ENCODE data around the gene LDB2.

LDB2 gene

DNA sequence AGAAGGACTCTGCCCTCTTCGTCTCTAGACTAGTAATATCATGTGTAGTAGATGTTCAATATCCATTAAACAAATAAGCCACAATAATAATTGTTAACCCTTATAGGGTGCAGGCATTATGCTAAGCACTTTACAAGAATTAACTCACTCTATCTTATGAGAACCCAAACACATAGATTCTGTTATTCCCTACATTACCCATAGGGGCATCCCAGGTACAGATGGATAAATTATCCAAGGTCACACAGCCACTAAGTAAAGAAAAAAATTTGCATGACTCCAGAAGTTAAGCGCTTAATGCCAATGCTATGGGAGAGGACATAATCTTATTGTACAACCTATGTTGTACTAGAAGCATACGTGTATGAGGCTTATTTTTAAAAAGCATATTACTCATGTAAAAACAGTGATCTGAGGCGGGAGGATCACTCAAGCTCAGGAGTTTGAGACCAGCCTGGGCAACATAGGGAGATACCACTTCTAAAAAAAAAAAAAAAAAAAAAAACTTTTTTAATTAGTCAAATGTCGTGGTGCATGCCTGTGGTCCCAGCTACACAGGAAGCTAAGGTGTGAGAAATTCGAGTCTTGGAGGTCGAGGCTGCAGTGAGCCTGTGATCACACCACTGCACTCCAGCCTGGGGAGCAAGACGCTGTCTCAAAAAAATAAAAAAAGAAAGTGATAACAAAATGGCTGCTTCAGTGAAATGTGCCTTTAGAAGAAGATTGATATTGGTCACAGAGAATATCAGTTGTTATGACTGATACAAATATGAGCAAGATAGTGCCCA is 13.6 kb downstream of the LDB2 start:
- no peak for DNase-seq

DNA sequence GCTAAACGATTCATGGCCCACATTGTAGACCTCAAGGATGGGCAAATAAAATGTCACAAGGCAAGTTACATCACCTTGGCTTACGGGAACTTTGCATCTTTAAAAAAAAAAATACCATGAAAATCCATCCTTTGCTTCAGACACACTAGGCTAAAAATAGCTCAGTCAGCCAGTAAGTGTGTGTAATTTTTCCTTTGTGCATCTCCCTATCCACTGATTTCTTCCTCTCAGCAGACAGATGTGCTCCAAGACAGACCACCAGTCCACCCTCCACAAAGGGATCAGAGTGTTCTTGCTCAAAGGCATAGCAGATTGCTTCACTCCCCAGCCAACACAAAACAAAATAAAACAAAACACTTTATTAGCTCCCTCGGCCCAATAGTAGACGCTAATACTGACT is 14.6 kb downstream of the LDB2 start:
- no peak for DNase-seq

DNA sequence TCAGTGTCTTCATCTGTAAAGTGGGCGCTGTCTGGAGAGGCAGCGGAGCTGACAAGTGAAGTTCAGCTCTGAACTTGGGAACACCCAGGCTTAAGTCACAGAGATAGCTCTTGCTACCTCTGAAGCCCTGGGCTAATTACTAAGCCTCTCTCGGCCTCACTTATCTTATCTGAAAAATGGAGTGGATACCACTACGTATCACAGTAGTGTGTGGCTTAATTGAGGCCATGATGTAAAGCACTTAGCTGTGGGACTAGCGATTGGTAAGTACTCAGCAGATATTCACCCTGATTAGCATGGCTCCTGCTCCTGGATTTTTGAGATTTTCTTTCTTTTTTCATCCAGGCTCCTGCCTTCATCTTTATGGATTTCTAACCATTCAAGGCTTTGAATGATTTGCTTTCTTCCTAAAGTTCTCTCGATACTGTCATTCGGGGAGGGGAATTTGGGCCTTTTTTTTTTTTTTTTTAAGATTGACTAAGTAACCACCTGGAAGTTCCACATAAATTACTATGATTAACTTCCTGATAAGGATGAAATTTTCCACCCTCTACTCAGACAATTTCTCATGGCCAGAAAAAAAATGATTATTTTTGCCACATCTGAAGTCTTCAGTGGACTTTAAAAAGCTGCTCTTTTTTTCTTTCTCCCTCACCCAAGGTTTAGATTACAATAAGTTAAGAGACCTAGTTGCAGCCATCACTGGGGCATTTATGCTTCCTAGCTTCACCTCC is 17.1 kb downstream of the LDB2 start:
- no peak for DNase-seq

DNA sequence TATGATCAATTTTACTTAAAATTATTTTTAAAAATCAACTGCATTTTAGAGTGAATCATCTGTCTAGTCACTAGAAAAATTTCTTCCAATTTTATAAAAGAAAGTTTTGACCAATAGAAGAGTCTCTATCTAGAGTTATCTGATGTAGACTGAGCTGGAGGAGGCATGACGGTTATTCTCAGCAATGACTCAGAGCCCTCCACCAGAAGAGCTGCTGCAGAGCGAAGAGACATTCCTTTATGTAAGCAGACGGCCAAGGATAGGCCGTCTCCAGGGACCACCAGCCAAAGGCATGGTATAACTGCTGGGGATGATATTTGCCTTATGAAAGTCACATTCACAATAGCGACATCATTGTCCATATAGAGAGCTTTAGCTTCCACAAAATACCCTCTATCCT is 23.0 kb downstream of the LDB2 start:
- peak; percentile 79 for DNase-seq

DNA sequence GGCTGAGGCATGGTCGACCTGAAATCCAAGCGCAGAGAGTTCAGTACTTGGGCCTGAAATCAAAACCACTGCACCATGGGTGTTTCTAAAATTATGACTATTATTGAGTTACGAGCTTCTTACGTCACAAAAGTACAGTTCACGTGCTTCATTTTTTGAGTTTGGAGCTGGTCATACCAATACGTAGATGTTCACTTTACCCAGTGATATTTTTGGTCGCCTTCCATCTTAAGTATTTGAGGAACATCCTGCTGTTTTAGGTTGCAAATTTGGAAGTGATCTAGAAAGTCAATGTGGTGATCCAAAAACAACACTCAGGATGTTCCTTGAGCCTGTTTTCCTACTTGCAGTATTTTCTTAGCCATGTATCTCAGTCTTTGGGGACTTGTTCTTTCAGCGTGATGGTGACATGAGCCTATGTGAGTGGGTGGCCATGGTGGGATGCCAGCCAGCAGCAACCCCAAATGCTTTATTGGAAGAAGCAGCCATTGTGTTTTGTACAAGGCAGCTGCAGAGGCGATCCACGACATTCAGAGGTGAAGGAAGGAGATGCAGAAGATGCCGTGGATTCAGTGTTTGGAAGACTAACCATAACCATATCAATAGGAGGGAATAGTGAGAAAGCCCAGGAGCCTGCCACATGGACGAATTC is 28.7 kb downstream of the LDB2 start:
- no peak for DNase-seq

DNA sequence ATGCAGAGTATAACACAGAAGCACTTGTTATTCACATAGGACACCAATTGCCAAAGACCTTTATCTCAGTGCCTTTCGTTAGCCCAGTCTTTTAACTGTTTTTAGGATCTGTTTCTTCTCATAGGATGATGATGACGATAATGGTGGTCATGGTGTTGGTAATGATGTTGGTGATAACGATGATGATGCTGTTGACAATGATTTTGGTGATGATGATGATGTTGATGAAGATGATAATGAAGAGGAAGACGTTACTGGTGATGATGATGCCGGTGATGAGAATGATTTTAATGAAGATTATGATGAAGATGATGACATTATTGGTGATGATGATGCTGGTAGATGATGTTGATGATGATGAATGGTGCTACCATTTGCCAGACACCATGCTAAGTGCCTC is 29.8 kb downstream of the LDB2 start:
- no peak for DNase-seq

DNA sequence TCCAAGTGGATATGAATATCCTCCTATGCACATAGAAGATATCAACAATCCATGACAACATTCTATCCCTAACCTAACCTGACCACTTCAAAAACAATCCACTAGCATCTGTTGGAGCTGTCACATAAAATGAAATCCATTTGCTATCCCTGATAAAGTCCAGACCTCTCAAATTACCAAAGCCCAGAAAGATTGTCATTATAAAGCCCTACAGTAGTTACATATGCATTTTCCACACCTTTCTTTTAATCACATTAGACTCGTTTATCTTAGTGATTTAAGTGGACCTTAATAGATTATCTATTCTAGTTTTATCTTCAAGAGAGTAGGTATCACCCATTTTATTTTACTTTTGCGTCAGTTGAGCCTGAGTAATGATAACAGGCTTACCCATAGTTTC is 30.6 kb downstream of the LDB2 start:
- DNase-seq: no peak

DNA sequence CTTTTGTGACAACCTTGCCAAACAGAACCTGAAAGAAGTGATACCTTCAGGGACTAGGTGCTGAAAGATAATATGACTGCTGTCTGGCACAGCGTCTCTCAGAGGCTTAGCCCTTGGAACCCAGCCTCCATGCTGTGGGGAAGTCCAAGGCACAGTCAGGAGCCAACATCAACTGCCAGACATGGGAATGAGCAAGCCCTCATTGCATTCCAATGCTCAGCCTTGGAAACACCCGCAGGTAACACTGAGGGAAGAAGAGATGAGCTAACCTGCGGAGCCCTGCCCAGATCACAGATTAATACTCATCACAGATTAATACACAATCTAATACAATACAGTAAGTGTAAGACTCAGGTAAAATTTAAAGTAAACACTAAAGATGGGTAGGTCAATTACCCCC is 31.5 kb downstream of the LDB2 start:
- DNase-seq: no peak

DNA sequence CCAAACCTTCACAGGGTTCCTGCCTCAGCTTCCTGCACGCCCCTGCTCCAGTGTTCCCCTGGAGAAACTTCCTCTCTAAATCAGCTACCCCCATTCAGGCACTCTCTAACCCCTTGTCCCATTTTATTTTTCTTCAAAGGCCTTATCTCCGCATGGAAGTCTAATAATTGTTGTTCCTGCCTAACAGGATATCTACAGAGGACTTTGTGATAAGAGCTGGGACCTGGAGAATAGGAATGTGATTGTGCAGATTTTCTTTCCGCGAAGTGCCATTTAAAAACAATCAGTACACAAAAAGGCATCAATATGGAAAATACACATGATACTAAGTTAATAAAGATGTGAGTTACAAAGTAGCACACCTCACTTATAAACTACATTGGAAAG is 32.6 kb downstream of the LDB2 start:
- DNase-seq: no peak

DNA sequence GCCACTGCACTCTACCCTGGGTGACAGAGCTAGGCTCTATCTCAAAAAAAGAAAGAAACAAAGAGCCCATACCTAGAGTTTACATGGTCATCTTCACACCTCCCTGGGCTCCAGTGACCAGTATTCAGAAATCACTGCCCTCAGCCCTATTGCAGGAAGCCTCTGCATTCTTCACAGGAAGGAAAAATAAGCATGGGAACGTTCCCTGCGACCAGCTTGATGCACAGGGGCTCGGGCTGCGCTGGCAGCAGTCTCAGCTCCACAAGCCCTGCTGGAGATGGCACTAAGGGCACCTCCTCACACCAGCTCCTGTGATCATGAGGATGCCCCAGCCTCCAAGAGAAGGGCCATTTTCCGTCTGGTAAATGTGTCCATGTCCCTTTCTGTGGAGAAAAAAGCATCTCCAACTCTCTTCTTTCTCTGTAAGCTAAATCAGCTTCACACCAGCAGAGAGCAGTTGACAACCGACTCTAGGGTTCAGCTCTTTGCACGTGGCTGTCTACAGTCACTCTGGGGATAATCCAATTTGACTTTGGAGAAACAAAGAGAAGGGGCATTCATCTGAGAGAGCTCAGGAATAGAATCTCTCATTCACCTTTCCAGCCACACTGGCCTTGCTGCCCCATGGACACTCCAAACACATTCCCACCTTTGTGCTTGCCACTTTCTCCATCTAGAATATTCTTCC is 33.1 kb downstream of the LDB2 start:
- DNase-seq: no peak

DNA sequence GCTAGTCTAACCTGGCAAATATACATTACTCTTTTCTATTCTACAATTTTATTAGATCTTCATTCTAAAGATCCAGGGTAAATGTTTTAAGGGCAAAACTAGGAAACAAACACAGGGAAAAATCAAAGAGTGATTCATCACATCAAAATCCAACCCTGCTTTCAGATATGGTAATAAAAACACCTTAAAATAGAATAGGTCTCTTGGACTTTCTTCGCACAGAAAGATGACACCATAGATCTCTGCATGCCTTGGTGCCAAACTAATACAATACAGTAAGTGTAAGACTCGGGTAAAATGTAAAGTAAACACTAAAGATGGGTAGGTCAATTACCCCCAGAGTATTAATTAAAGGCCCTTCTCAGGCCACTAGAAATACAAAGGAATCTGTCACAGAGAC is 34.2 kb downstream of the LDB2 start:
- DNase-seq: no peak

DNA sequence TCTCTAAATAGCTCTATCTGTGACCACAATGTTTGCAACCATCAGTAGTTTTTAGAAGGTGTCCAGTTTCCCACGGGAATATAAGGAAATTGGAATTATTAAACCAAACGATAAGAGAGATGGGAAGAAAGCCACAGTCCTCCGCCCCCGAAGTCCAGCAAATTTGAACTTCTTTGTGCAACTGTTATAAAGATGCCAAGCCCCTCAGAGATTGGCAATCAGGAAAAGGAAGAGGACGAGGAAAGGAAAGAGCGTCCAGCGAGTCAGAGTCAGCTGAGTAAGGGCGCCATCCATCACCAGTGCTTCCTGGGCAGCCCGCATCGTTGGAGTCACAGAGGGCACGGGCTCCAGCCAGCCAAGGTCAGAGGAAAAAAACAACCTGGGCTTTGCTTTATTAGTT is 35.7 kb downstream of the LDB2 start:
- no peak for DNase-seq

DNA sequence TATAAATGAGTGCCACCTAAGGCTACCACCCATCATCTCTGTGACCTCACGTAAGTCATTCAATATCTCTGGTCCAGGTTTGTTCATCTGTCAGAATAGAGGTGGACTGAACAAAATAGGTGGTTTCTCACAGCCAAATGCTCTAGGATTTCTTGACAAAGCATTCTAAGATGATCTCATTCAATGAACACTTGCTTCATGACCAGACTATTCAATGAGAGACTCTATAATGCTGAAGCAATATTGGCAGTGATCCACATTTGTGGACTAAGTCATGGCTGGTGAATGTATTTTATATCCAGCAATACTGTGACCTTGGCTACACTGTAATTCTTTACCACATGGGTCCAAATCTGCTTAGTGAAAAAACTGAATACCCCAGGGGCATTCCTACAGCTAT is 37.9 kb downstream of the LDB2 start:
- no peak for DNase-seq

DNA sequence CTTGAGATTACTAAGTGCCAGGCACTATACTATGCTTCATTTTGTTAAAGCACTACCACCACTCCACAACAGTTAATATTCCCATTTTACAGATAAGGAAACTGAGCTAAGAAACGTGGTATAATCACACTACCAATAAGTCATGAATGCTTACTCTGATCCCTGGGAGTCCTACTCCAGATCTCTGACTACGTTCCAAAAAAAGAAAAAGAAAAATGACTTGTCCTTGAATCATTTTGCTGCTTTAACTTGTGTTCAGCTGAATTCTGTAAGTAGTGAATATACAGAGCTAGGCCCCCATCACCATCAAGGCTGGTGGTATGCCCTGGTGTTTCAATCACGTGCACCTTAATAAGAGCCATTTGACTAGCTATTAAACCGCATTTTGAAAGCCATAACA is 39.4 kb downstream of the LDB2 start:
- DNase-seq: no peak

DNA sequence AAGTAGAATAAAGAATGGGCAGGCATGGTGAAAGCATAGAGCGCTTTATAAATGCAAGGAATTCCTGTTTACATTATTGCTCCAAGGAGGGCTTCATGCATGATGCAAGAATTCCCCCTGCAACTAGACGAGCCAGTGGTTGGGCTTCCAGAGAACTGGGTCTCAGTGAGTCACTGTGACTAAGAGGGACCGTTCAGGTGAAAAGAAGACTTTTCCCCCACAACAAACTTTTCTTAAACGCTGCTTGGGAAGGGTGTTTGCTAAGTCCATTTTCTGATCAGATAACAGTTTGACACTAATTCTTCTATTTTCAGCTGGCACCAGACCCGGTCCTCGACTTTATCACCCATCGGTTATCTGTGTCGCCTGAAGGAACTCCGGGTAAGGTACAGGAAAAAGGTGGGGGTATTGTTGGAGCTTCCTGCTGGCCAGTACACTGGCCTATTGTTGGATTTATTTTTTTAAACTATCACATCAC is 40.1 kb downstream of the LDB2 start:
- peak; percentile 82 for DNase-seq

DNA sequence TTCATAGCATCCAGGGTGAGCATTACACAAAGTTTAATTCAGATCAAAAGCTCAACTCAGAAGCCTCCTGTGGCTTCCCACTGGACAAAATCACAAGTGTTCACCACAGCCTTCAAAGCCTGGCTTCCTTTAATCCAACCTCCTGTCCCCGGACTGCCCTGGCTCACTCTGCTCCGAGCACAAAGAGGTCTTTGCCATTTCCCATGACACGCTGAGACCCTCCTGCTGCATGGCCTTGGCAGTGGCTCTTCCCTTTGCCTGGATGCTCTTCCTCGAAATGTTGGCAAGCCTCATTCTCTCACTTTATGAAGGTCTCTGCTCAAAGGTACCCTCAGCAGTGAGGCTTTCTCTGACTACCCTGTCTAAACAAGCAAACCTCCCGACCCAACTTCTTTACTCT is 41.0 kb downstream of the LDB2 start:
- no peak for DNase-seq

DNA sequence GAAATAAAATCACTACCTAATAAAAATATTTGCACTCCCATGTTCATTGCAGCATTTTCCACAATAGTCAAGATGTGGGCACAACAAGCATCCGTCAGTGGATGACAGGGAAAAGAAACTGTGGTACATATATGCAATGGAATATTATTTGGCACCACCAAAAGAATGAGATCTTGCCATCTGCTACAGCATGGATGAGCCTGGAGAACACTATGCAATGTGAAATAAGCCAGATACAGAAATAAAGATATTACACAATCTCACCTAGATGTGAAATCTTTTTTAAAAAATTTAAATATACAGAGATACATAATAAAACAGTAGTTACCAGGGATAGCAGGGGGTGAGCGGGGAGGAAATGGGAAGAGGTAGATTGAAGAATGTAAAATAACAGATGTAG is 44.8 kb downstream of the LDB2 start:
- DNase-seq: no peak

DNA sequence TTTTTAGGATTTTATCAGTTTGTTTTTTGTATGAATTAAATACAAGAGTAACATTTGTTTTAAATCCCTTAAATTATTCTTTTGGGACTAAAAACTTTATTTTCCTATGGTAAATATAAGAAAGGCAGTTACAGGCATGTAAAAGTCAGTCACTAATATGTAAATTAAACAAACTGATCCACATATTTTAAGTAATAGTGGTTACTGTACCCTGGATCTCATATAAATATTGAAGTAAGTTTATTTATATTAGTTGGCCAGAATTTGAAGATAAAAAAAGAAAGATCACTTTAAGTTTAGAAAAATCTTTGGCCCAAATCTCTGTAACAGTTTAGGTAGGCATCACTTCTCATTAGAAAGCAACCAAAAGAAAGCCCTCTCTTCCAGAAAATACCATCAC is 45.8 kb downstream of the LDB2 start:
- no peak for DNase-seq

DNA sequence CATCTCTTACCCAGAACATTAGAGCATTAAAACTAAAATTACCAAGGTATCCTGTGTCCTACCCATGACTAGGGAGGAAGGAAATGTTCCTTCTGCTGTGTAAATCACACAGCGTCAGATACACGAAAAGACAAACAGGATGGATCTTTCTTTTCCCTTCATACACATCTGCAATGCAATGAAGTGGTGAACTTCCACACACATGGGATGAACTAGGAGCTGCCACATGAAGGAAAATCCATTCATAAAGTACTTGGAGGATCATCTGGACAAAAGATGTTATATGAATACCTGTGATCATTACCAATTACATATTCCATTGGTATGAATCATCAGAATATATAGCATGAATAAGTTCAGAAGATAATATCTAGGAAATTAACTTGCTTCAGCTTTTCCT is 46.2 kb downstream of the LDB2 start:
- DNase-seq: no peak

DNA sequence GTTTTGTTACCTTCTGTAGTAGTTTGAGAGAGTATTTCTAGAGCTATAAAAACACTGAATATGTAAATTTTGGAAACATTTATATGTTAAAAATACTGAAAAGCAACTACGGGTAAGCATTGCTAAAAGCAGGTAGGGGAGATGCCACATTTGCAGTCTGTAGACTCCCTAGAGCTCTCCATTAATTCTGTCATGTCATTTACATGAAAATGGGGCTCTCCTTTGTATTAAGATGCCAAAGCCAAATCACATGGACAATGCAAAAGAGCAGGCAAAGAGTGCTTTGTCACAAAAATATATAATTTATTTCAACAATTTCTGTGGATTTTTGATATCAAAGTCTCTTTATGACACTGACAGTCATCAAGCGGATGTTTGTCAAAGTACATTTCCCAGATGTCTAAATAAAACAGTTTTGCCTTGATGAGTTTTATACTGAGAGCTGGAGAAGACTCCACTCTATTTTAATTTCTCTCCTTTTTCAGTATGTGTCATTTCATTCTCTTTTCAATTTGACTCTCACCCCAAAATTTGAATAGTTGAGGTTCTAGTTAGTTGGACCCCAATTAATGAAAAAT is 51.8 kb downstream of the LDB2 start:
- DNase-seq: no peak

DNA sequence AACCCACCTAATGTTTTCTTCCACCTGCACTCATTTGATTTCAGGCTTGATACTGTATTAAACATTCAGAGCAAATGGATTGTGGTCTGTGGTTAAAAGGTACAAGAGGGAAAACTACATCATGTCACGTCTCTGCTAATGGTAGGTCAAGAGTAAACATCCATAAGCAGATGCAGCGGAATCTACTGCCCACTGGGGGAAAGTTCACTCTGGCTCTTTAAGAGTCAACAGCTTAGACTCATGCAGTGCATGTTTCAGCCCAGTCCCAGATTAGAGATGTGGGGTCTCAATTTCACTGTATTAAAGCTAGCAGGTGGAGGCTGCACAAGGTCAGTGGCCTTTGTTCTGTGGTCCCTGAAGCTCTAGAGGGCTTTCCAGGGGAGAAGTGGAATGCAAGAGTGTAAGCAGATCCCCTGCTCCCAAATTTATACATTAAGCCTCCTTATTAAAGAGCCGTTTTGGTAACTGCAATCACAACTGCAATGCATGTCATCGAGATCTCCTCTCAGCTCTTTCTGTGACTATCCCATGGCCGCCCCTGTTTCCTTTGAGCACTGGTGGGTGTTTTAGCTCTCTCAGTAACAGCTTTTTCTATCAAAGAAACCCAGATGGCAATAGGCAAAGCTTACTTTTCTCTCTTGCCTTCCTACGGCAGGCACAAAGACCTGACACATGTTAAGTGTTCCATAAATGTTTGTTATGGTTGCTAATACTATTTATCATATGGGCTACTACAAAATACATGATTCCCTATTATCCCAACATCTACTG is 53.4 kb downstream of the LDB2 start:
- no peak for DNase-seq

DNA sequence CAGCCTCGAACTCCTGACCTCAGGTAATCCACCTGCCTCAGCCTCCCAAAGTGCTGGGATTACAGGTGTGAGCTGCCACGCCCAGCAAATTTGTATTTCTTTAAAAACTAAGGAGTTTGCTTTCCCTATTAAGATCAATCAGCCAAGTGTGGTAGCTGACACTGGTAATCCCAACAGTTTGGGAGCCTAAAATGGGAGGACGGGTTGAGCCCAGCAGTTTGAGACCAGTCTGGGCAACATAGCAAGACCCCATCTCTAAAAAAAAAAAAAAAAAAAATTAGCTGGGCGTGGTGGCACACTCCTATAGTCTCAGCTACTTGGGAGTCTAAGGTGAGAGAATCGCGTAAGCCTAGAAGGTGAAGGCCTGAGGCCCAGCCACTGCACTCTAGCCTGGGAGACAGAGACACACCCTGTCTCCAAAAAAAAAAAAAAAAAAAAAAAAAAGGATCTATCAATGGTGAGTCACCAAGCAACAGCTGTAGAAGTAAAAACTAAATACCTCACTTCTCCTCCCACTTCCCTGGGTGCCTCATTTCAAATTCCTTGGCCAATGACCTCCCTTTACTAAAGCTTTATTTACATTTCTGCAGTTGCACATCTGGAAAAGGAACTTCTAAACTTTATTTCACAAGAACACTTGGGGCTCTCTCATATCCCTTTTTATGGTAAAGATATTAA is 54.5 kb downstream of the LDB2 start:
- peak; percentile 65 for DNase-seq
